Measurements from ENCODE around the gene GRM7. TPM values are rescaled to one million over a fixed set of nuclear protein-coding genes. Genes with fewer than 3 reads are reported as not detected.

The GRM7 gene
- total and polyA plus RNA-seq, 2 of the 4 experiments (the other 2 are of a cell fraction): not detected

DNA sequence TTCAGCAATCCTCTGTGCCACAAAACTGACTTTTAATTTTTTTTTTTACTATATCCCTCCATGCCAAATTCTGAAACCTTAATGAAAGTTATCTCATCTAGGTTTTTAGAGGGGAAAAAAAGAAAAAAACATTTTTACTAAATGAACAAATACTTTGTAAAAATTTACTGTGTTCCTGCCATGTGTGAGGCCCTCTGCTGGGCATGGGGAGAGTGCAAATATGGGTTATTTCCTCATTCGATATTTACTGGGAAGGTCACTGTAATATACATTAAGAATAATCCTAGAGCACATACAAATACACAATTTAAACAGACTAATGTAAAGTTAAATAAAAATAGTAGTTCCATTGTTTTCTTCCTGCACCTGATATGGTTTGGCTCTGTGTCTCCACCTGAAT, 215.0 kb downstream of the GRM7 start:
- Histone ChIP-seq H4K91ac (ENCODE audit: insufficient read depth, low read depth, low read length) (no peak overlapping the region), H3K79me1 (ENCODE audit: low read depth in 1 of 2, low read length in 2 of 2) (no peaks in the 10 kb centered on the region), H3K9me3 (ENCODE audit: control insufficient read depth, insufficient read depth, low read length) (peaks cover 3% of the 10 kb centered on the region), H3K4me1 (ENCODE audit: control insufficient read depth, insufficient read depth, low read length) (no peaks in the 10 kb centered on the region), H3K14ac (replicated peaks; ENCODE audit: low read depth, low read length) (no peak overlapping the region), H4K8ac (ENCODE audit: low read depth in 2 of 2, low read length in 2 of 2) (no peak overlapping the region), H2BK15ac (ENCODE audit: low read depth, low read length) (no peak overlapping the region), H3K36me3 (ENCODE audit: control insufficient read depth, insufficient read depth, low read length) (no peaks in the 10 kb centered on the region), H3K18ac (ENCODE audit: low read depth, low read length) (no peak overlapping the region), H3K27ac (ENCODE audit: insufficient read depth, low read length) (no peak overlapping the region), H3K56ac (ENCODE audit: extremely low read depth, insufficient read depth, low read length) (no peak overlapping the region), H2BK120ac (ENCODE audit: low read depth, low read length) (no peak overlapping the region), H3K4ac (ENCODE audit: low read depth, low read length) (no peak overlapping the region), H2AK5ac (ENCODE audit: low read depth, low read length) (no peak overlapping the region), H4K5ac (ENCODE audit: low read depth, low read length) (no peak overlapping the region), H2AK9ac (replicated peaks; ENCODE audit: low read depth, low read length, poor library complexity) (no peak overlapping the region), H3K4me2 (ENCODE audit: low read depth, low read length) (no peak overlapping the region), H3K23ac (ENCODE audit: low read depth, low read length) (no peak overlapping the region), H3K9me1 (ENCODE audit: insufficient read depth, low read length) (no peaks in the 10 kb centered on the region), H3K27me3 (ENCODE audit: control insufficient read depth, insufficient read depth, low read length) (no peaks in the 10 kb centered on the region), H4K20me1 (ENCODE audit: insufficient read depth, low read length) (no peaks in the 10 kb centered on the region), H3K4me3 (ENCODE audit: insufficient read depth, low read depth, low read length) (no peak overlapping the region), H2BK20ac (ENCODE audit: low read depth, low read length) (no peak overlapping the region), H3K9ac (ENCODE audit: low read depth, low read length) (no peak overlapping the region), H2BK5ac (ENCODE audit: low read depth, low read length, poor library complexity, severe bottlenecking) (no peak overlapping the region), H2AFZ (replicated peaks; ENCODE audit: low read length, poor library complexity) (no peak overlapping the region)
- no CpG with 5 or more reads among the region's 1 CpG for WGBS, 2 experiments (ENCODE audit: extremely low coverage in 2 of 2, insufficient read length in 1 of 2)
- intact Hi-C loops (cut with micrococcal nuclease): no loop called here
- no peak for TF ChIP-seq CHD1 (IDR thresholded peaks at IDR 0.05; ENCODE audit: low read depth, low read length)
- BruUV-seq (replicated peaks): no TSS peak
- DNase-seq (no peak), ATAC-seq (ENCODE audit: low read depth) (no peak)
- POLR2A ChIA-PET (ENCODE audit: unreplicated experiment): no interaction called here
- CTCF ChIA-PET: no interaction called here
- in situ Hi-C loops (cut with MboI; ENCODE audit: low sequenced_read_pairs): no loop called here
- dilution Hi-C loops (cut with HindIII; ENCODE audit: low sequenced_read_pairs, unreplicated experiment): no loop called here

Measured in IMR-90 (cell line).